DOHH2 (cell line): ENCODE results near the gene CRYAB.

Source experiments
- H3F3A ChIP-seq: fragments of 200-600 bp; sonication (generic), shearing (Covaris generic); 2 replicates; pipeline ENCODE4 v1.6.0; 2016; ENCODE audit warnings: antibody characterized with exemption, mild to moderate bottlenecking; ENCODE audit not compliant: control insufficient read depth, insufficient read depth
- H3K27ac ChIP-seq: fragments of 200-600 bp; sonication (generic); 2 replicates; pipeline ENCODE4 v1.5.1; 2014; ENCODE audit warnings: low read depth, mild to moderate bottlenecking, low read length, moderate library complexity
- H3K27me3 ChIP-seq: fragments of 200-600 bp; sonication (generic); 2 replicates; pipeline ENCODE4 v1.6.1; 2014; ENCODE audit warnings: mild to moderate bottlenecking, low read length, mixed read lengths; ENCODE audit not compliant: control insufficient read depth
- H3K36me3 ChIP-seq: fragments of 200-600 bp; sonication (generic); 2 replicates; pipeline ENCODE4 v1.6.1; 2014; ENCODE audit warnings: mild to moderate bottlenecking, low read length, moderate library complexity, mixed read lengths; ENCODE audit not compliant: control insufficient read depth
- H3K4me1 ChIP-seq: fragments of 200-600 bp; sonication (generic); 2 replicates; pipeline ENCODE4 v1.6.1; 2014; ENCODE audit warnings: mild to moderate bottlenecking, low read length, mixed read lengths; ENCODE audit not compliant: control insufficient read depth
- H3K4me2 ChIP-seq: fragments of 200-600 bp; sonication (generic); 2 replicates; pipeline ENCODE4 v1.6.0; 2014; ENCODE audit warnings: mild to moderate bottlenecking, low read length, moderate library complexity
- H3K4me3 ChIP-seq: fragments of 200-600 bp; sonication (generic); 2 replicates; pipeline ENCODE4 v1.5.1; 2014; ENCODE audit warnings: mild to moderate bottlenecking, low read length, mixed read lengths
- H3K79me2 ChIP-seq: fragments of 200-600 bp; sonication (generic); 2 replicates; pipeline ENCODE4 v1.6.1; 2014; ENCODE audit warnings: mild to moderate bottlenecking, low read length, mixed read lengths; ENCODE audit not compliant: control insufficient read depth
- H3K9me2 ChIP-seq: fragments of 200-600 bp; sonication (generic); replicated peaks from 2 replicates; pipeline ENCODE4 v1.6.1; 2014; ENCODE audit warnings: mild to moderate bottlenecking, low read length, mixed read lengths; ENCODE audit not compliant: control insufficient read depth
- H3K9me3 ChIP-seq: fragments of 200-600 bp; sonication (generic); 2 replicates; pipeline ENCODE4 v1.6.1; 2014; ENCODE audit warnings: antibody characterized with exemption, low read length, mixed read lengths; ENCODE audit not compliant: control insufficient read depth, insufficient read depth
- H4K20me1 ChIP-seq: fragments of 200-600 bp; sonication (generic); 2 replicates; pipeline ENCODE4 v1.6.0; 2014; ENCODE audit warnings: low read depth, mild to moderate bottlenecking, antibody characterized with exemption, low read length, moderate library complexity; ENCODE audit not compliant: control insufficient read depth, insufficient read depth
- CTCF ChIP-seq: fragments of 200-600 bp; sonication (generic); IDR thresholded peaks from one replicate; pipeline ENCODE4 v1.5.1; 2014; ENCODE audit warnings: antibody characterized with exemption, mild to moderate bottlenecking, low read depth, low read length; ENCODE audit not compliant: poor library complexity, severe bottlenecking
- EZH2phosphoT487 ChIP-seq: fragments of 200-600 bp; sonication (generic); IDR thresholded peaks from 2 replicates; pipeline ENCODE4 v1.6.1; 2017; ENCODE audit warnings: borderline replicate concordance, mild to moderate bottlenecking, antibody characterized with exemption, low read length, moderate library complexity, mixed read lengths

CRYAB gene

DNA sequence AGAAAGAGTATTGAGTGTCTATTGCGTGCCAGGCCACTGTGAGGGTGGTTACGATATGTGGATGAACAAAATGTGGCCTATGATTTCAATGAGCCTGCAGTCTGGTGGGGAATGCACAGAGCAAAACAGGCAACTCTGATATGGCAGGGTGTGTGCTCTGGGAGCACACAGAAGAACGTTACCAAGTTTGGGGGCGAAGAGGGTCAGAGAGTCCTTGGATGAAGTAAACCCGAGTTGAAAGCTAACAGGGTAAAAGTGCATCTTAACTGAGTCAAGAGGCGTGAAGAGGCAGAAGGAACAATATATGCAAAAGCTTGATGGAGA, 32.0 kb downstream of the CRYAB start:
- Histone ChIP-seq H3K79me2 (peaks cover 16% of the 10 kb centered on the region), H3K27ac (peak overlapping the region; percentile 70), H3K27me3 (no peaks in the 10 kb centered on the region)

DNA sequence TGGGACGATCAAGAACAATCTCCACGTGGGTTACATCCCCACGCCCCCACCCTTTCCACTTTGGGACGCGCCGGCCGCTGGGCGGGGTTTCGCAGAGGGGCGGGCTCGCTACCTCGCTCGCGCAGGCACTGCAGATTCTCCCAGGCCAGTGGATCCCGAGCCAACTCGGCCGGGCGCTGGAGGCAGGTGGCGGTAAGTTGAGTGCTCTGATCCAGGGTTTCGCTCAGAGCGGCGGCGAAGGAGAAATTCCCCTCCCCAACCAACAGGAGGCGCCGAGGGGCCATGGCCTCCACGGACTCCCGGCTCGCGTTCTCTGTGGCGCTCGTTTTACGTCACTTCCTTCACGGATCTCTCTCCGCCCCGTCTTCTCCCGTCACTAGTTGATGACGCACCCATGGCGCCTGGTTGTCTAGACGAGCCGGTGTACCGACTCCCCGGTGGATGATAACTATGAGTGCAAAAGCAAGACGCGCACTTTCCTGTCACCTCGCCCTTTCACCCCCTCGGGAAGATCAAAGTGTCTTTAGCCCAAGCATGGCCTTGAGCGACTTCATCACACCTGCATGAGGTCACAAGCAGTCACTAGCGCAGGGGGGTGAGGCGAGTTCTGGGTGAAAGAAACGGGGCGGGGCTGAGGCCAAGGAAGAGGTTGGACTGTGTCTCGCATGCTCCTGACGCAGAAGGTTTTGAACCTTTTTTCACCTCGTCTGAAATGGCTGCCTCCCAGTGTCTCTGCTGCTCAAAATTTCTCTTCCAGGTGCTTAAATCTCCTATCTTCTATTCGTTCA, 32.5 kb downstream of the CRYAB start, which contains the start of the genes CFAP68 and FDXACB1:
Gene CFAP68, plus strand, starts transcription at position 693 of the 788 bp plus-strand sequence. Its CDS starts 20 bp downstream, at position 713.
Gene FDXACB1, minus strand, starts transcription at position 317 of the 788 bp plus-strand sequence. Its CDS starts 33 bp downstream, at position 284.
- Histone ChIP-seq H3K79me2 (peaks cover 16% of the 10 kb centered on the region), H4K20me1 (no peaks in the 10 kb centered on the region), H3K4me2 (peak within 1 kb of the TSS; percentile 90), H3F3A (peaks cover 6% of the 10 kb centered on the region; the same call in 1 of the 2 replicates), H3K9me2 (no peaks in the 10 kb centered on the region), H3K4me1 (peaks cover 16% of the 10 kb centered on the region), H3K27ac (peak within 1 kb of the TSS; percentile 70), H3K27me3 (no peaks in the 10 kb centered on the region), H3K9me3 (no peaks in the 10 kb centered on the region), H3K4me3 (peak within 1 kb of the TSS; percentile 96), H3K36me3 (peaks cover 22% of the 10 kb centered on the region)
- TF ChIP-seq CTCF (peak; percentile 94), EZH2phosphoT487 (no peak)

More for the DNA sequence above, 32.0 kb downstream of the CRYAB start:
- Histone ChIP-seq H3K4me1 (peaks cover 16% of the 10 kb centered on the region), H3K4me2 (peak overlapping the region; percentile 90), H3K36me3 (peaks cover 22% of the 10 kb centered on the region), H3K9me2 (no peaks in the 10 kb centered on the region), H3K4me3 (peak overlapping the region; percentile 96), H3F3A (peaks cover 6% of the 10 kb centered on the region; the same call in 1 of the 2 replicates), H3K9me3 (no peaks in the 10 kb centered on the region), H4K20me1 (no peaks in the 10 kb centered on the region)
- no peak for TF ChIP-seq CTCF
- TF ChIP-seq EZH2phosphoT487, result no peak

- Histone ChIP-seq H3K36me3 (peaks cover 22% of the 10 kb centered on the region), H3K9me3 (no peaks in the 10 kb centered on the region), H4K20me1 (no peaks in the 10 kb centered on the region), H3K27me3 (no peaks in the 10 kb centered on the region), H3K79me2 (peaks cover 16% of the 10 kb centered on the region), H3K9me2 (no peaks in the 10 kb centered on the region), H3F3A (peaks cover 8% of the 10 kb centered on the region), H3K27ac (peak overlapping the region; percentile 70), H3K4me2 (peak overlapping the region; percentile 90), H3K4me1 (peaks cover 16% of the 10 kb centered on the region), H3K4me3 (peak overlapping the region; percentile 96)
- TF ChIP-seq EZH2phosphoT487, result no peak
- TF ChIP-seq CTCF, result no peak
Measured at GRCh38 chr11:111878385-111878848, 33.2 kb downstream of the CRYAB start.
